ENCODE results near the gene BAMBI.
"Not testable (repeated sequence)": the region's sequence is repeated elsewhere in the genome, so short reads cannot be mapped to it uniquely, and the experiment has no call there.

The BAMBI gene

GRCh38 chr10:28644647-28645046 is 32.7 kb upstream of the BAMBI start:
- H3K27ac ChIP-seq, result no peak overlapping the region

GRCh38 chr10:28652106-28652505 is 25.2 kb upstream of the BAMBI start:
- no peak overlapping the region for H3K9ac ChIP-seq
- no peaks in the 10 kb centered on the region for H3K4me1 ChIP-seq (ENCODE audit: low read depth, poor library complexity, severe bottlenecking)
- no peak overlapping the region for H3K4me3 ChIP-seq (IDR thresholded peaks at IDR 0.05; ENCODE audit: insufficient read depth, low read depth, low read length)
- H3K27me3 ChIP-seq (ENCODE audit: insufficient read depth, low read depth), result no peaks in the 10 kb centered on the region
- H3K4me2 ChIP-seq, result no peak overlapping the region
- no peaks in the 10 kb centered on the region for H4K20me1 ChIP-seq (ENCODE audit: insufficient read depth)
- no peak overlapping the region for H2AFZ ChIP-seq (ENCODE audit: low read depth)
- no peaks in the 10 kb centered on the region for H3K36me3 ChIP-seq (ENCODE audit: insufficient read depth)
- no peaks in the 10 kb centered on the region for H3K79me2 ChIP-seq (ENCODE audit: insufficient read depth, low read depth)
- H3K27ac ChIP-seq, result no peak overlapping the region
- no peak for TF ChIP-seq CTCF (conservative IDR thresholded peaks at IDR 0.05; ENCODE audit: low read depth, low read length)

More at GRCh38 chr10:28644647-28645046, 32.7 kb upstream of the BAMBI start:
- no peak overlapping the region for H3K4me3 ChIP-seq (IDR thresholded peaks at IDR 0.05; ENCODE audit: insufficient read depth, low read depth, low read length)
- H3K79me2 ChIP-seq (ENCODE audit: insufficient read depth, low read depth), result no peaks in the 10 kb centered on the region
- H4K20me1 ChIP-seq (ENCODE audit: insufficient read depth), result no peaks in the 10 kb centered on the region
- TF ChIP-seq CTCF (conservative IDR thresholded peaks at IDR 0.05; ENCODE audit: low read depth, low read length), result no peak
- H3K27me3 ChIP-seq (ENCODE audit: insufficient read depth, low read depth), result no peaks in the 10 kb centered on the region
- no peak overlapping the region for H2AFZ ChIP-seq (ENCODE audit: low read depth)
- no peak overlapping the region for H3K4me2 ChIP-seq
- H3K36me3 ChIP-seq (ENCODE audit: insufficient read depth), result no peaks in the 10 kb centered on the region
- H3K9ac ChIP-seq, result no peak overlapping the region
- no peaks in the 10 kb centered on the region for H3K4me1 ChIP-seq (ENCODE audit: low read depth, poor library complexity, severe bottlenecking)

GRCh38 chr10:28652703-28653102 is 24.6 kb upstream of the BAMBI start:
- Histone ChIP-seq H3K4me2 (no peak overlapping the region), H3K9ac (no peak overlapping the region), H2AFZ (ENCODE audit: low read depth) (no peak overlapping the region), H3K4me3 (IDR thresholded peaks at IDR 0.05; ENCODE audit: insufficient read depth, low read depth, low read length) (no peak overlapping the region), H3K36me3 (ENCODE audit: insufficient read depth) (no peaks in the 10 kb centered on the region), H3K27ac (no peak overlapping the region), H3K4me1 (ENCODE audit: low read depth, poor library complexity, severe bottlenecking) (no peaks in the 10 kb centered on the region), H3K79me2 (ENCODE audit: insufficient read depth, low read depth) (no peaks in the 10 kb centered on the region), H3K27me3 (ENCODE audit: insufficient read depth, low read depth) (no peaks in the 10 kb centered on the region), H4K20me1 (ENCODE audit: insufficient read depth) (no peaks in the 10 kb centered on the region)
- no peak for TF ChIP-seq CTCF (conservative IDR thresholded peaks at IDR 0.05; ENCODE audit: low read depth, low read length)

GRCh38 chr10:28658824-28659223 is 18.5 kb upstream of the BAMBI start:
- not testable (repeated sequence) for H3K9ac ChIP-seq; H3K79me2 ChIP-seq (ENCODE audit: insufficient read depth, low read depth); H3K4me2 ChIP-seq; H2AFZ ChIP-seq (ENCODE audit: low read depth); H3K4me1 ChIP-seq (ENCODE audit: low read depth, poor library complexity, severe bottlenecking); H3K36me3 ChIP-seq (ENCODE audit: insufficient read depth); H4K20me1 ChIP-seq (ENCODE audit: insufficient read depth); H3K4me3 ChIP-seq (IDR thresholded peaks at IDR 0.05; ENCODE audit: insufficient read depth, low read depth, low read length); H3K27me3 ChIP-seq (ENCODE audit: insufficient read depth, low read depth); H3K27ac ChIP-seq

- no peak overlapping the region for H2AFZ ChIP-seq (ENCODE audit: low read depth)
- peaks cover 3% of the 10 kb centered on the region for H3K4me1 ChIP-seq (ENCODE audit: low read depth, poor library complexity, severe bottlenecking)
- no peaks in the 10 kb centered on the region for H4K20me1 ChIP-seq (ENCODE audit: insufficient read depth)
- TF ChIP-seq CTCF (conservative IDR thresholded peaks at IDR 0.05; ENCODE audit: low read depth, low read length), result no peak
- no peak overlapping the region for H3K9ac ChIP-seq
- no peaks in the 10 kb centered on the region for H3K79me2 ChIP-seq (ENCODE audit: insufficient read depth, low read depth)
- H3K4me3 ChIP-seq (IDR thresholded peaks at IDR 0.05; ENCODE audit: insufficient read depth, low read depth, low read length), result no peak overlapping the region
- no peaks in the 10 kb centered on the region for H3K27me3 ChIP-seq (ENCODE audit: insufficient read depth, low read depth)
- H3K36me3 ChIP-seq (ENCODE audit: insufficient read depth), result no peaks in the 10 kb centered on the region
- no peak overlapping the region for H3K27ac ChIP-seq
- H3K4me2 ChIP-seq, result no peak overlapping the region
These were observed 16.3 kb upstream of the BAMBI start for GRCh38 chr10:28661035-28661434.
